ENCODE data around the gene PDE11A. TPM values are rescaled to one million over a fixed set of nuclear protein-coding genes. Genes with fewer than 3 reads are reported as not detected.

PDE11A gene
- total and polyA plus RNA-seq, 10 donors, result 0.02 to 1.2 (median 0.22) TPM; not detected in 3

- intact Hi-C loops (cut with DNase I; ENCODE audit: low total_unique reads), result no loop called here
- Histone ChIP-seq H3K9me3 (no peaks in the 10 kb centered on the region), H3K4me3 (no peak overlapping the region), H3K36me3 (no peaks in the 10 kb centered on the region), H3K27me3 (replicated peaks in 1 of 7) (no peaks in the 10 kb centered on the region), H3K4me1 (peaks cover 0 to 22% (median 13%) of the 10 kb centered on the region in 6 donors), H3K27ac (peak overlapping the region in 2 of 8 donors; percentile 23 to 46)
- no peak for TF ChIP-seq CTCF (IDR thresholded peaks at IDR 0.05 in 8 of 11, conservative IDR thresholded peaks at IDR 0.05 in 3 of 11)
- TF ChIP-seq POLR2A (IDR thresholded peaks at IDR 0.05), result no peak
- TF ChIP-seq POLR2AphosphoS5 (IDR thresholded peaks at IDR 0.05), result no peak
- WGBS, 5 donors, result 71 to 85% (median 79%) methylated on average over 4 of the region's 4 CpGs
- DNase-seq, result no peak
Observed at GRCh38 chr2:177598326-177599138, 474.0 kb downstream of the PDE11A start.

- no peak overlapping the region for H3K4me3 ChIP-seq
- H3K27me3 ChIP-seq (replicated peaks in 1 of 7), result no peaks in the 10 kb centered on the region
- no peak for TF ChIP-seq POLR2AphosphoS5 (IDR thresholded peaks at IDR 0.05)
- TF ChIP-seq POLR2A (IDR thresholded peaks at IDR 0.05), result no peak
- no peak for TF ChIP-seq CTCF (IDR thresholded peaks at IDR 0.05 in 8 of 11, conservative IDR thresholded peaks at IDR 0.05 in 3 of 11)
- H3K36me3 ChIP-seq, result no peaks in the 10 kb centered on the region
- intact Hi-C loops (cut with DNase I; ENCODE audit: low total_unique reads), result no loop called here
- no peak for DNase-seq
- no peaks in the 10 kb centered on the region for H3K9me3 ChIP-seq
- H3K4me1 ChIP-seq, result peaks cover 0 to 22% (median 13%) of the 10 kb centered on the region in 6 donors
- 59 to 86% (median 73%) methylated on average over 6 of the region's 6 CpGs for WGBS, 5 donors
- peak overlapping the region in 3 of 8 donors; percentile 22 to 30 (median 23) for H3K27ac ChIP-seq
Observed at GRCh38 chr2:177597759-177598158, 474.8 kb downstream of the PDE11A start.

- no peaks in the 10 kb centered on the region for H3K27me3 ChIP-seq (replicated peaks in 1 of 7)
- no peaks in the 10 kb centered on the region for H3K9me3 ChIP-seq
- WGBS, 5 donors, result 87 to 97% (median 90%) methylated on average over 1 of the region's 1 CpG
- no peaks in the 10 kb centered on the region for H3K36me3 ChIP-seq
- no peak for DNase-seq
- no peak for TF ChIP-seq POLR2A (IDR thresholded peaks at IDR 0.05)
- no peak for TF ChIP-seq POLR2AphosphoS5 (IDR thresholded peaks at IDR 0.05)
- TF ChIP-seq CTCF (IDR thresholded peaks at IDR 0.05 in 8 of 11, conservative IDR thresholded peaks at IDR 0.05 in 3 of 11), result no peak
- intact Hi-C loops (cut with DNase I; ENCODE audit: low total_unique reads), result no loop called here
- peaks cover 0 to 22% (median 13%) of the 10 kb centered on the region in 6 donors for H3K4me1 ChIP-seq
- H3K4me3 ChIP-seq, result no peak overlapping the region
- no peak overlapping the region for H3K27ac ChIP-seq
Observed at GRCh38 chr2:177596866-177597265, 475.7 kb downstream of the PDE11A start.

GRCh38 chr2:177595126-177595845, 477.3 kb downstream of the PDE11A start:
- intact Hi-C loops (cut with DNase I; ENCODE audit: low total_unique reads), result no loop called here
- H3K27me3 ChIP-seq (replicated peaks in 1 of 7), result no peaks in the 10 kb centered on the region
- peaks cover 0 to 22% (median 13%) of the 10 kb centered on the region in 6 donors for H3K4me1 ChIP-seq
- H3K36me3 ChIP-seq, result no peaks in the 10 kb centered on the region
- TF ChIP-seq POLR2AphosphoS5 (IDR thresholded peaks at IDR 0.05) (no peak), POLR2A (IDR thresholded peaks at IDR 0.05) (no peak), CTCF (IDR thresholded peaks at IDR 0.05 in 8 of 11, conservative IDR thresholded peaks at IDR 0.05 in 3 of 11) (no peak)
- WGBS, 5 donors, result 94 to 99% (median 95%) methylated on average over 4 of the region's 4 CpGs
- H3K4me3 ChIP-seq, result no peak overlapping the region
- DNase-seq, result no peak
- no peak overlapping the region for H3K27ac ChIP-seq
- no peaks in the 10 kb centered on the region for H3K9me3 ChIP-seq
